Epidermal melanocyte (primary cell): Measurements from ENCODE around the gene RUNX1.
"Not testable (repeated sequence)": the region's sequence is repeated elsewhere in the genome, so short reads cannot be mapped to it uniquely, and the experiment has no call there.

Source experiments
- DNase-seq: peaks from one replicate; pipeline ENCODE4 v3.0.0; 2011; ENCODE audit warnings: low spot score; ENCODE audit not compliant: insufficient read length

Gene RUNX1

DNA sequence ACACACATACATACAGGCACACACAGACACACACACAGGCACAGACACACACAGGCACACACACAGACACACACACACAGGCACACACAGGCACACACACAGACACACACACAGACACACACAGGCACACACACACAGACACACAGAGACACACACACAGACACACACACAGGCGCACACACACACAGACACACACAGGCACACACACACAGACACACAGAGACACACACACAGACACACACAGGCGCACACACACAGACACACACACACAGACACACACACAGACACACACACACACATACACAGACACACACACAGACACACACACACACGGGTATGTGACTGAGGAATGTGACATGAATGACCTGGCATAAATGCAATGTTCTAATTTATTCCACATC, 55.6 kb downstream of the RUNX1 start:
- not testable (repeated sequence) for DNase-seq

DNA sequence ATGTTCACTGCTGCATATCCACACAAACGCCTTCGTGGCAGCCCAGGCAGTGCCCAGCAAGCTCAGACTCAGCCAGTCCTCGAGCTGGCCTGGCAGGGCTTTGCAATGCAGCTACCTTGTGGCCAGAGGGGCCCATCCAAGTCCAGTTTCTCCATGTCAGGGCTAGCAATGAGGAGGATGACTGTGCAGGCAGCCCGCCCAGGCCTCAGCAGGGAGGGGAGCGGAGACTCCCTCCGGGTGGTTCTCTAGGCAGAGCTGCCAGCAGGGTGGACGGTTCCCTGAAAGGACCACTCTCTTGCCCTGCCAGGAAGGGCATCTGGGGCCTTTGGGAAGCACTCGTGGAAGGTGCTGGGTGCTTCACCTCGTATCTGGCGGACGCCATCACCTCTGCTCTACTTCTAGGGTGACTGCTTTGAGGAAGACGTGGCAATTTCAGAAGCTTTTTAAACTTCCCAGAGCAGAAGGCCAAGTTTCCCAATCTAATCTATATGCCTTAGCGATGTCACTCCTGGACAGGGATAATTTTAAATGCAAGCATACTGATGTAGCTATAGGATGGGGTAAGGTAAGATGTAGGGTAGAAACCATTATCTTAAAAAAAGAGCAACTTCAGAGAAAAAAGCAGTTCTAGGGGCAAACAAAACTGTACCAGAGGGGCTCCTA, 56.2 kb downstream of the RUNX1 start:
- no peak for DNase-seq

DNA sequence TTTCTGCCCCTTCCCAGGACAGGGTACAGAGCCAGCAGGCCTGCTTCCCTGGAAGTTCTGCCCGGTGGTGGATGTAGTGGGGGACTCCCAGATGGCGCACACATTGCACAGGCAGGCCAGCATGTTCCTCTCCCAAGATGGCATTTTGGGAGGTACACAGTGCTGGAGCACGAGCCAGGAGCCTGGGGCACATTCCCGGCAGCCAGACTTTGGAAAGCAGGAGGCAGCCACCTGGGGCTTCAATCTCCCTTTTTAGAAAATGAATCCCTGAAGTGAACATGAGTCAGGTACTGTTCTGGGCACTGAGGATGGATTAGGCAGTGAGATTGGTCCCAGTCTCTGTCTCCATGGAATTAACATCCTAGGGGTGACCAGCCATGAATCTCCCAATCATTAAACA, 56.9 kb downstream of the RUNX1 start:
- no peak for DNase-seq

DNA sequence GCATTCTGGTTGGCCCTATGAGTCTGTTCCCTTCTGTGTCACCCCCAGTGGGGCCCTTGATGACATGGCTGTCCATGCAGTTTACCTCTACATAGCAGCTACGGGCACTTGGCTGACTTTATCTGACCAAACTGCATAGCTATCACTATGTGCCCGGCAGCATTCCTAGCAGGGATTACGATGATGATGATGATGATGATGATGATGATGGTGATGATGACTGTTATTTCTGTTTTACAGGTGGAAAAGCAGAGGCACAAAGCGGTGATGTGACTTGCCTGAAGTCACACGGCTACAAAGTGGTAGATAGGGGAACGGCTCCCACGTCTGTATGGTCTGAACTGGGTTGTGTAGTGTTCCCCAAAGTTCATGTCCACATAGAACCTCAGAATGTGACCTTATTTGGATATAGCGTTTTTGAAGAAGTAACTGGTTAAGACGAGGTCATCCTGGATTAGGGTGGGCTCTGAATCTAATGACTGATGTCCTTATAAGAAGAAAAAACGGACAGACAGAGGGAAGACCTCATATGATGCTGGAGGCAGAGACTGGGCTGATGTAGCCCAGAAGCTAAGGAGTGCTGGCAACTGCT, 57.6 kb downstream of the RUNX1 start:
- no peak for DNase-seq

DNA sequence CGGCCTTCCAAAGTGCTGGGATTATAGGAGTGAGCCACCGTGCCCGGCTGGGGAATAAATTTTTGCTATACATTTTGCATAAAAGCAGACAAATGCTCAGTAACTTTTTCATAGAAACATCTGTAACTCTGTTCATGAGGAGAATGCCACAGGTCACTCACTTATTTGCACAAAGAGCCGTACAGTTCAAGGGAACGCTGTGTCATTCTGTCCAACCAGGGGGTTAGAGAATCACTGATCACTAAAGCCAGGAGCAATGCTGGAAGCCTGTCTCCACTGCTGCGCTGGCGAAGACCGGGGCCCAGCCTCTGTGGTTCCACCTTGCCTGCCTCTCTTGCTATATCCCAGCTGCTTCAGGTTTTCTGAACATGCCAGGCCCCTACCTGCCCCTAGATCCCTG, 58.3 kb downstream of the RUNX1 start:
- DNase-seq = no peak

DNA sequence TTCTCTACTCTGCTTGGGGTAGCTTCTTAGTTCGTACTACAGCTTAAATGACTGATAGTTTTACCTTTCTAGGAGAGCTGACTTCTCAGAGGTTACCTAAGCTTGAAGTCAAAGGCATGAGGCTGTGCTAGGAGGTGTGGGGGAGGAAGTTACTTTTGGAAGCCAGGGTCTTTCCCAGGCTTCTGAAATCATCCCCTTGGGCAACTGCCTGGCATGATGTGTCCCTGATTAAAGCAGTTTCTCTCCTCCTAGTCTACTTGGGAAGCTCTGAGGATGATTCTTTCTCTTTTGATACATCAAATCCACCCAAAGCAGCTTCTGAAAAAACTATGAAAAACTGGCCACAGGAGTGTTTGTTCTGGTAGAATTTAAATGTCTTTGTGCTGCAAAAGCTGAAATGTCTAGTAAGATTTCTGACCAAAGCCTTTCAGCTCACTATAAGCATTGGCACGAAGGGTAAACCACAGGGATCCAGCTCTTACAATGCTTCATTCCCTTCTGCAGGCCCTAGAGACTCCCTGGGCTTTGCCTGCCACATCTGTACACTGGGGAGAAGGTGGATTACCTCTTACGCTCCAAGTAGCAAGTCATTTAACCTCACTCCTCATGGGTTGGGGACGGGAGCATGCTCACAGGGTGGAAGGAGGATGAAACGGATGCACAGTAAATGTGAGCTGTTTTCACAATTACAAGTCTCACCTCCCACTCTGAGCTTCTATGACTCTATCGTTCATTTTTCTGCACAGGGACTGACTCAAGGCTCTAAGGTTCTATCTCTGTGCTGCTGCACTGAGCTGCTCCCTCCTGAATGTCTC, 59.6 kb downstream of the RUNX1 start:
- no peak for DNase-seq

DNA sequence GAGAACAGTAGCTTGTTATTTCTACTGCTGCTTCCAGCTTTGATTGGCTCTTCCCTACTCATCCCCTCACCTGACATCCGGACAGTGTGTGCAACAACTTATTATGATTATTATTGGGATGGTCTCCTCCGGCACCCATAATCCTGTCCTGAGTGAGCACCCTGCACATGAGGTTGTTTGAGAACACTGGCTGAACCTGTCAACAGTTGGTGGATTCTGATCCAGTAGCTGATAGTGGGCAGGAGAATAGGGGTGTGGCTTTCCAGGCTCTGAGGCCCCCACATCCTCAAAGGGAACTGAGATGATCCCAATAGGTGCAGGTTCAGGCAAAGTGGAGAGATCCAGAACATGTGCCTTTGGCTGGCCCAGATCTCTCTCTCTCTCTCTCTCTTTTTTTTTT, 60.5 kb downstream of the RUNX1 start:
- DNase-seq = no peak

DNA sequence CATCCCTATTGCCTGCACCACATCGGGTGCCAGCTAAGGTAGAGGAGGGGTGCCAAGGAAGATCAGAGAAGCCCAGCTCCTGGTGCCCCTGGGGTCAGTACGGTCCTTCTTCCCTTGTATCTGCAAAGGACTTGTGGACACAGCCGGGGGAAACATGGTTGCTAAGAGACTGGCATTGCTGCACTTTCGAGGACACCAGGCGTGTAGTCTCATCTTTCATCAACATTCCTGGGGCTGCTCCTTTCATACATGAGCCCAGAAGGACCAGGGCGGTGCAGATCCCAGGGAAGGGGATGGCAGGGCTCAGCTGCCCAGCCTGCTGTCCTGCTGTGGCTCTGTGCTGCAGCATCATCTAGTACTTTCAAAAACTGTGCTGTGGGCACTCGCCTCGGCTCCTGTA, 61.0 kb downstream of the RUNX1 start:
- DNase-seq = no peak

DNA sequence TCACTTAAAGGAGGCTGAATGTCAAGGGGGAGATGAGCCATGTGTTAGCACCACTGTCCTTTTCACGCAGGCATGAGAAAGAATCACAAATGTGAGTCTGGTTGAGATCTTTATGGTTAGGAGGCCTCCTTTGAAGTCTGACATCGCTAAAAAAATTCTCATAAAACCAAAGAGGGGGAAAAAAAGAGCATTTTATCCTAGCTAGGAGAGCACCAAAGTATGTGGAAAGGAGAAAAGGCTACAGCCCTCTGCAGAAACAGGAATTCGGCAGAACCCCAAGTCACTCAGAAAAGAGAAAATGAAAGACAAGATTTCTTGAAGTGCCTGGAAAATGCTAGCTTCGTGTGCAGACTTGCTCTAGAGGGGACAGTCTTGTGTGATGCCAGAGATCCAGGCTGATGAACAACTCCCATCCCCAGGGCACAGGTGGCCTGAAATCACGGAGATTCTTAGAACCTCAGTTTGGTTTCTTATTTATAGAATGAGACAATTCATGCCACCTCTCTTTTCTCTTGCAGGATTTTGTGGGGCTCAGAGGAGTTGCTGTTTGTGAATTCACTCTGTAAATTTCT, 61.5 kb downstream of the RUNX1 start:
- no peak for DNase-seq

DNA sequence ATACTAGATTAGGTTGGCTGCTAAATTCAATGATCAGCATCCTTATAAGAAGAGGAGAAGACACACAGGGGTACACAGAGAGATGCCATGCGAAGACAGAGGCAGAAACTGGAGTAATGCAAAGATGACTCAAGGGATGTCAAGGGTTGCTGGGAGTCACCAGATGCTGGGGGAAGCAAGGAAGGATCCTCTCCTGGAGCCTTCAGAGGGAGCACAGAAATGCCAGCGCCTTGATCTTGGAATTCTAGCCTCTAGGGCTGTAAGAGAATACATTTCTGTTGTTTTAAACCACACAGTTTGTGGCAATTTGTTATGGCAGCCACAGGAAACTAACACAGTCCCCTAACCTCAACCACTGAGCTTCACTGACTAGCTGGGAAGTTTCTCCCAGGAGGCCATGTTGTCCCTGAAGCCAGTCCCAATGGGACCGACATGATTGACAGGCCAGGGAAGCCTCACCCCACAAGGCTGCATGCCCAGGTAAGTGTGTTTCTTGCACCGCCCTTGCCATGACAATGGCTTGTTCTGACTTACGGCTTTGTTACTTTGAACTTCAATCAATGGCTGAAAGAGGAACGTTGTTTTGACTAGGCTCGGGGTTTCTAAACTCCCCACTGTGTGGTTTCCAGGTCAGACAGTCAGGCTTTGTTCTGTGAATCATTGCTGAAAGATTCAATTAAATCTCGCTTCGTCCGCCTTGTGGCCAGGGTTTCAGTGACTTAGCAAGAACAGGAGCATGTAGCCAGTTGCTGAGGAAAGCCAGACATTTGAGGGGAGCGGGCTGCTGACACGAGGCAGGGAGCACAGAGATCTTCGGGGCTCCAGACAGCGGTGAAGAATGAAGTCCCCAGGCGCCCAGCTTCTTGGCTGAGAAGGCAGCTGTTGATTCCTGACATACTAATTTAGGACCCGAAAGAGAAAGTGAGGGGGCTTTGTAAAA, 62.3 kb downstream of the RUNX1 start:
- no peak for DNase-seq

DNA sequence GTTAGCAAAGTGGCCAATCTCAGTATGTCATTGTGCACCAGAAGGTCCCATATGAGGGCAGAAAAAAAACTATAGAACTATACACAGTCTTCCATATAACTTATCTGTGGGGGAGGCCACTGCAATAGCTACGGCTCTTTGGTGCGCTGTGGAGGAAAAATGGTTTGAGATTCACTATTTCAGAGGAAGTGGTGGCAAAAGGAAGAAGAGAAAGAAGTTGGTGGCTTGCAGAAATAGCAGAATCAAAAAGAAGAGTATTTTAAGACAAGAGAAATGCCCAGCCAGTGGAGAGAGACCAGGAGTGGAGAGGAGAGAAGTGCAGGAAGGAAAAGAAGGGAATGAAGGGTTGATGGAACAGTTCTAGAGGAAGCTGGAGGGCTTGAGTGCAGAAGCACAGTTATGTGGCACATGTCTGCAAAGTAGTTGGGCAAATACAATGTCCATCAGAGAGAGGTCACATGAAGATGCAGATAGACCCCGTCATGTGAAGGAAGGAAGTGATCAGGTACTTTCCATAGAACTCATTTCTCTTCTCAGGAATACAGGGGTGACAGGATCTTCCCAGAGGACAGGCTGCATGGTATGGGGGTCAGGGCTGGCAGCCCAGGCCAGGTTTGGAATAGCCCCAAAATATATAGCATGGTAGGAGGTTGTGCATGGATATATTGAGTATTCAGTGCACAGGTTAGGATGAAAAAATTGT, 64.6 kb downstream of the RUNX1 start:
- DNase-seq = no peak

DNA sequence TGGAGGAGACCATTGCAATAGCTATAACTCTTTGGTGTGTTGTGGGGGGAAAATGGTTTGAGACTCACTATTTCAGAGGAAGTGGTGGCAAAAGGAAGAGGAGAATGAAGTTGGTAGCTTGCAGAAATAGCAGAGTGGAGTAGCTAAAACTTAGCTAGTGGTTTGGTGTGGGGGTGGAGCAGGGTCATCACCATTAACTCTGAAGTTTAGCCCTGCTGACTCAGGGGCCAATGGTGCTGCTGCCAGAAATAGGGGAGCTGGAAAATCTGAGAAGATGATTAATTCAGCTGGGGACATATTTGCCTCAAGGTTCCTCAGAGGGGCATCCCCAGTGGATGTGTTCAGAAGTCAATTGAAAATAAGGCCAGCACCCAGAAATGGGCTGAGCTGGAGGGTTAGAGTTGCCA, 65.4 kb downstream of the RUNX1 start:
- no peak for DNase-seq

DNA sequence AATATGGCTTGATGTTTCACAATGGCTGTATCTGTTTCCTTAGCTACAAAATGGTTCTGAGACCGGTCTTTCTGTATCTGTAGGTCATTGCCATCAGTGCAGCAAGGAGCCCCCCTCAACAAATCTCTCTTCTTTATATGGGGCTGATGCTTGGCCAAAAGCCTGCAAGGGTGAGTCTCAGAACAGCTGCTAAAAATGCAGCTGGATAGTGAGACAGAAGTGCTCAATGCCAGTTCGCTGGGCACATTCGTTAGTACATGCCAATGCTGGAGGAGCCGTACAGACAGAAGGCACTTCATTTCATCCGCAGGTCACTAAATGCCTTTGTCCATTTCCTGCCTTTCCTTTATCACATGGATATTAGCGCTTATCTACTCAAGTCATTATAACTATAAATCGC, 67.3 kb downstream of the RUNX1 start:
- no peak for DNase-seq

DNA sequence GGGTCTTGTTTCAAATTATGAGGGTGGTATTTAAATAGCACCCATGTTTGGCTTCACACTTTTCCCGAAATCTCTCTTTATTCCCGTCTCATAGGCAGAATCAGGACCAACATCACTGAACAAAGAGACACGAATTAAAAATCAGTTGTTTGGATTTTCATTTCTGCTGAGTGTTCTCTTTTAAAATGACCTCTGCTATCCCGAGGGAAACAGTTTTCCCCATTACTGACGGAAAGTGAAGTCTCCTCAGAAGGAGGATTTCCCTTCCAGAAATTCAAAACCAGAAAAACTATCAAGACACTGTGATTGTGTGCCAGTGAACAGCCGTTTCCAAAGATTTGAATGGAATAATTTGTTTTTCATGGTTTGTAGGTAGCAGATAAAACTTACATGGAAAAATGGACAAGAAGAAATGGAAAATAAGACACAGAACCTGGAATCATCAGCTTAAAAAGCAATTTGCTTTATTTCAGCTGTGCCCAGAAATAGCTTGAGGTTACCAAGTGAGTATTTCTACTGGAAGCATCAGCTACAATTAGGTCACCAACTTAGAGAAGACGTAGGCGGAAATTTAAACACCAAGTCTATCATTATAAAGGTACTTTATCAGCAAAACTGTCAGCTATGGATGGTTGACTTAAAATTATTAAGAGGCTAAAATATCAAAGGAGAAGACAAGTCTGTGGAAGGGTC, 68.5 kb downstream of the RUNX1 start:
- no peak for DNase-seq

DNA sequence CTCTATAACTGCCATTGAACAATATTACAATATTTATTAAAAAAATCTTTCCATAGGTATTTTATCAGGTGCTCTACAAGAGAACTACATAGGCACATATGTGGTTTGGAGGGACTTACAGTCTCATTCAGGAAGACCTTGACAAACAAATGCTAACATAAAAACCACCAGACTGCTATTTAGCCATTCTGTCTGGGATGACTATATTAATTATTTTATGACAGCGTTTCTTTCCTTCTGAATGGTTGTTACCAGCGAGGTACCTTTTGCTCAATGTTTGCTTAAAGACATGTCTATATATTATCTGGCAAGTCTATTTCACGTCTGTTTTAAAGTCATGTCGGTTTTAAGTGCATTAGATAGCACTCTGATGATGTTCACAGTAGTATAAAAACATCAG, 69.7 kb downstream of the RUNX1 start:
- DNase-seq = no peak

DNA sequence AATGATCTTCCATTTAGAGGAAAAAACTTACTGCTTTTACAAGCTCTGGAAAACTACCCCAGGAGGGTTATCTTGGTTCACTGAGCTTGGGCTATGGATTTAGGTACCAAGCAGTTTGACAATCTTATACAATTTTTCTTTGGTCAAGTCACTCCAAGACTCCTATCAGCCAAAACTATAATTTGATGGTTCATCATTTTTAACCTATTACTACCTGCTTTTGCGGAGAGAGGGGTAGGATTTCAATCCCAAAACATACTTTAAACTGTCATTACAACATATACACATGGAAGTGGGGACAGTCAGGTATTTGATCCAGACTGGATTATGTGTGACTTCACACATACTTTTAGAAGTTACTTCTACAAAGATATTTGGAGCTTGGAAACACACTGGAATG, 71.8 kb downstream of the RUNX1 start:
- no peak for DNase-seq

DNA sequence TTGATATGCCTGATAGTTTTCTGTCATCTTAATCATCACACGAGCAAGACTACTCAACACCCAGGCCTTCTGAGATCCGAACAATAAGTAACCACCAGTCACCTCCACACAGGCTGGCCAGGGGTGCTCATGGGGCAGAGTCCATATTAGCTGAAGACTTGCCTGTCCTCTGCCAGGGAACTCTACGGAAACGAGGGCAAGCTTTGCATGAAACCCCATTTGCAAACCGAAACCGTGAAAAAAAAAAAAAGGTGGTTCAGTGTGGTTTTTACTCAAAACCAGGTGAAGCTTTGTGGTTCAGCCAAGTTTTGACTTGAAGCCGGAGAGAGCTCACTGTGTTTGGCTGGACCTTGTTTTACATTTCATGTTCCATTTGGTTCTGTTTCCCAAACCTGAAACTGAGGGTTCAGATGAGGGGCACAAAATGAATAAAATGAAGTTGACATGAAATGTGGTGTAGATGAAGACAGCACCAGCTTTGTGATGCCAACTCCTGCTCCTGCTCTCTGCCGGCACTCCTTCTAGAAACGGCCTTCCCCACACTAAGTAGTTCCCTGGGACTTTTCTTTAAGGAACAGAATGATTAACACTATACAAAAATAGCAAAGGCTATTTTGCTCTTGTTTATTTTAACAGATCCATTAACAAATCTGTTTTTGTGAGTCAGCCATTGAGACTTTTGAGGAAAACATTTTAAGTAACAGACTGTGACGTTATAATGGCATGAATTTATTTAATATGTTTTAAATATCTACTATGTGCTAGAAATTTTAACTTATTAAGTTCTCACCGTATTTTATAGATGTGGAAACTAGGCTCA, 74.7 kb downstream of the RUNX1 start:
- DNase-seq = no peak

DNA sequence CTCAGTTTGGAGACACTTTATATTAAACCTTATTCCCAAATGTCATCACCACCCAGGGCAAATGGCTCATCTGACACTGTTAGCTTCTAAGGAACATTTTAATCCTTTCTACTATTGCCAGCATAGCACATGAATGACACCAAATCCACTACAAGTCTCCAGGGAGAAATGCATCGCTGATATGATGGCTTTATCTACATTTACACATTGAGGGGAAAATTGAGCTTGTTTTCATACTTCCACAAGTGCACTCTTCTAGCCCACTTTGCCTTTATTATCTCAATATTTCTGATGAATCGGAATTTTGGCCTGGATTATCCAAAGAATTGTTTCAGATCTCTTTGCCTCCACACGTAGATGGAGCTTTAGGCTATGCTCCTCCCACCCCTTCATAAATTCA, 75.4 kb downstream of the RUNX1 start:
- no peak for DNase-seq

DNA sequence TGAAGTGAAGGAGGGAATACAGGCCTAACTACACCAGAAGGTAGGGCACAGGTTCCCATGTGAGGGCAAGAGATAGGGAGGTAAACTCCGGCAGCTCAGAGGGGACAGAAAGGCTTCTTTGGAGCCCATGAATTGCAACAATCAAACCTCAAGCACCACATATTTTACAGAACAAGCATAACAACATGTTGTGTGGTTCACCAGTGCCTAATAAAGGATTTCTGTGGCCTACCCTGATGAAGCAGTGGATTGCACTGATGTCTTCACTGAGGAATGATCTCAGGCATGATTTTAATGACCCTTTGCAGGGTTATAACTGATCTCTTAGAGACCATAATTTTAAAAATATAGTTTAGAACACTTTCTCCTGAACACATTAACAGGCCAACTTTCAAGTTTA, 77.4 kb downstream of the RUNX1 start:
- no peak for DNase-seq
